Measurements from ENCODE around the gene MINAR2.
A peak's percentile ranks its signal among the peaks of the same experiment; 100 is the strongest.

Gene MINAR2, protein sequence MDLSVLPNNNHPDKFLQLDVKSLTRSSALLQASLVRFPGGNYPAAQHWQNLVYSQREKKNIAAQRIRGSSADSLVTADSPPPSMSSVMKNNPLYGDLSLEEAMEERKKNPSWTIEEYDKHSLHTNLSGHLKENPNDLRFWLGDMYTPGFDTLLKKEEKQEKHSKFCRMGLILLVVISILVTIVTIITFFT

GRCh38 chr5:129747572-129748407 is at the start of gene MINAR2:
TSS of gene MINAR2 (plus strand) at chr5:129748094. CDS start at chr5:129748191, 97 bp downstream.
- no peak for DNase-seq (ENCODE audit: low spot score)

DNA sequence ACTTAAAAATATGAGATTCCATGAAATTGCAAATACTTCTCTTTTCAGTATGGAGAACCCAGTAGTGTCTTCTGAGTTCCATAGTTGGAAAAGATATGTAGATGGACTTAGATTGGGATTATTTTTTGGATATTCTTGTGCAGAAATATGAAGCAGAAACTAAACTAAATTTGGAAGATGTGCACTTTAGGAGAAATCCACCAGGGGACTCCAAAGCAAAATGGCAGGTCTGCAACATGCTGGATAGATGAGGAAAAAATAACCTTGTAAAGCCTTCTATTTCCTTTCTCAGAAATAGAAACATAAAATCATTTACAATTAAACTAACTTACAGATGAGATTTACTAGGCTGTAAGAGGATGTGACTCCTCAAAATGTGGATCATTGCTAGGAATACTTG is 49.2 kb upstream of the MINAR2 start:
- DNase-seq (ENCODE audit: low spot score), result no peak

GRCh38 chr5:129716235-129716634 is 31.7 kb upstream of the MINAR2 start:
- no peak for DNase-seq (ENCODE audit: low spot score)

GRCh38 chr5:129716651-129717050 is 31.2 kb upstream of the MINAR2 start:
- DNase-seq (ENCODE audit: low spot score), result no peak

- no peak for DNase-seq (ENCODE audit: low spot score)
Measured at GRCh38 chr5:129717751-129718310, 30.1 kb upstream of the MINAR2 start.

DNA sequence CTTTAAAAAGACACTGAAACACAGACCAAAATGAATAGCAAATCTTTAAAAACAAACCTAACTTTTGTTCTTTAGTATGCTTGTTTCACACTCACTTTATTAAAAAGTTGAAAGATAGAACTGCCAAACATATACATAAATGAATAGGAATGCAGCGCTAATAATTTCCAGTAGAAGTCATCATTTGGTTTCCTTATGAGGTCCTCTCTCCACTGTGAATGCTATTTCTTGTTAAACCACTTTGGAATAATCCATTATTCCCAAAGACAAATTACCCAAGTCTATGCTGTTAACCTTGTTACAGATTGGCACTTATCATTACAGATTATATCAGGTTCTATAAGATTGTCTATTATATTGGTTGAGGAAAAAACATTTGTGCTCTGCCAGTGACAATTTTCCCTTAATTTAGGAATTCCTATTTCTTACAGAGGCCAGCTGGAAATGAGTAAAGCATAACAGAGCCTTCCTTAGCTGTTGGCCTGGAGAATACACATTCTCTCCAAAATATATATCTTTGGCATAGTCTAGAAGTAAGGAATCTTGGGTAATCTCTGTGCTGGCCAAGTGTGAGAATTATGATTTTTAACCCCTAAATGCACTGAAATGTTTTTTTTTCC is 29.3 kb upstream of the MINAR2 start:
- no peak for DNase-seq (ENCODE audit: low spot score)

- DNase-seq (ENCODE audit: low spot score), result no peak
Measured at GRCh38 chr5:129724222-129724621, 23.7 kb upstream of the MINAR2 start.

DNA sequence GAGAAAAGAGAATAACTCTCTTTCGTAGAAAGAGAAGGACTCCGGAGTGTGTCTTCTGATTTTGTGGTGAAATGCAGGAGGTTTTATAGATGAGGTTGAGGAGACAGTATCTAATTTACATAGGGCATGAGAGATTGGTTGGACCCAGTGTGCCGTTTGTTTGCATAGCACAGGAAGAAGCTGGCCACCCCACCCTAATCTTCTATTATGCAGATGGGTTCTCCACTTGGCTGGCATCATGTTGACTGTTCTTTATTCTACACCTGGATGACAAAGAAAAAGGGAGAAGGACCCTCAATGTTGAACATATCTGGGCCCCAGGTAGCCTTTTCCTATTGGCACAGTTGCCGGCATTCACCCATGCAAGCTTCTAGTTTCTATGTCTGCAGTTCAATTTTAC is 23.2 kb upstream of the MINAR2 start:
- DNase-seq (ENCODE audit: low spot score), result no peak

DNA sequence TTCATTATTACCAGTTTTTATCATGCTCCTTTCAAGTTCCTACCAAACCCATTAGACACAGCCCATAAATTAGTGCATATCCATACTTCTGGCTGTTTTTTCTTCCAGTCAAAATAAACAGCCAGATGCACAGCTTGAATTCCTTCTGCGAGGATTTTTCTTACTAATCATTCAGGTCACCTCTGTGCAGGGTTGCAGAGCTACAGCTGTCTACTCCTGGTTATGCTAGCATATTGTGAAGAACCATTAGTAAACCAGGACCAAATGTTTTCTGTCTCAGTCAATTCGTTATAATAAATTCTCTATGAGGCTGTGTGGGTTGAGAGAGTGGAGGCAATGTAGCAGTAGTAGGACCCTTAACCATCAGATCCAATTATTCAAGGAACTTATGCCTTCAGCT is 8.1 kb upstream of the MINAR2 start:
- DNase-seq (ENCODE audit: low spot score), result no peak

GRCh38 chr5:129743541-129744187 is 4.2 kb upstream of the MINAR2 start:
- DNase-seq (ENCODE audit: low spot score), result no peak

DNA sequence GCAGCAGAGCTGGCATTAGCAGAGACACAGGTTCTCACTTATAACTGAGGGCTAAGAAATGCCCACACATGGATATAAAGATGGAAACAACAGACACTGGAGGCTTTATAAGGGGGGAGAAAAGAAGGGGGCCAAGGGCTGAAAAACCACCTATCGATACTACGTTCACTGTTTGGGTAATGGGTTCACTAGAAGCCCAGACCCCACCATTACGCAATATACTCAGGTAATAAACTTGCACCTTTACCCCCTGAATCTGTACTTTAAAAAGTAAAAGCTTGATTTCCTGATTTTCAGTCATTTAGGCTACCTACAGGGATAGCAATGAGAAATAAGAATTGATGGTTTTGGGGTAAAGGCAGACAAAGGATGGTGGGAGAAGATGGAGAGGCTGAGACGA is 1.9 kb upstream of the MINAR2 start:
- DNase-seq (ENCODE audit: low spot score), result no peak

DNA sequence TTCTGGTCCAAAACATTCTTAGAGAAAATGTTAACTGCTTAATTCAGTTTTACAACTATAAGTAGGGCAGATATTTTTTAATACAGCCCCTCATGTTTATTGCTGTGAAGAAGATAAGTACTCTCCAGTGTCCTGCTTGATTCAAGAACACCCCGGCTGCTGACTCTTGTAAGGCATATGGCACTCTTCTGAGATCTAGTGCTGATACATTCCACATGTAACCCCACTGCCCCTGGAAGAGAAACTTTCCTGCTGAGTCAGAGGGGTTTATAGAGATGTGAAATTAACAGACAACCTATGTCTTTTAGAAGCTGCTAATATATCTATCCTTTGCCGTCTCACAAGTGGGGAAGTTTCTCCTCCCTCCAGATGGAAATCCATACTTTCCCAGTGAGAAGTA is 1.0 kb upstream of the MINAR2 start:
- DNase-seq (ENCODE audit: low spot score), result no peak

GRCh38 chr5:129748913-129749880 is 1.3 kb downstream of the MINAR2 start:
- DNase-seq (ENCODE audit: low spot score), result no peak

GRCh38 chr5:129760636-129761325 is 12.9 kb downstream of the MINAR2 start:
- DNase-seq (ENCODE audit: low spot score), result no peak

DNA sequence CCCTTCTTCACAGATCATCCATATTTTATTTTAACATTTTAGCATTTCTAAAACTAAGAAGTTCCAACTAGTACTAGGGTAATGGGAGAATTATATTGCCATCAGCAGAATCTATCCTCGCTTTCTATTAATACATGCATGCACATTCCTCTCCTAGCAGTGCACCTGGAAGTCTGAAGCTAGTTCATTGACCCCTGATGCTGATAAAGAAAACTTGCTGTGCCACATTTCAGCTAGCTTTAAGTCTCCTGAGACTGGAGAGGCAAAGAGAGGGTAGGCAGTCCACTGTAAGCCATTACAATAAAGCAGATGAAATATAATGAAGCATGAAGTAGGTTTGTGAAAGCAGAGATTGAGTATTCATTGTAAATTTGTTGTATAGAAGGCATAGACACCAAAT is 15.8 kb downstream of the MINAR2 start:
- DNase-seq (ENCODE audit: low spot score), result no peak

- no peak for DNase-seq (ENCODE audit: low spot score)
Measured at GRCh38 chr5:129766798-129767197, 18.9 kb downstream of the MINAR2 start.

DNA sequence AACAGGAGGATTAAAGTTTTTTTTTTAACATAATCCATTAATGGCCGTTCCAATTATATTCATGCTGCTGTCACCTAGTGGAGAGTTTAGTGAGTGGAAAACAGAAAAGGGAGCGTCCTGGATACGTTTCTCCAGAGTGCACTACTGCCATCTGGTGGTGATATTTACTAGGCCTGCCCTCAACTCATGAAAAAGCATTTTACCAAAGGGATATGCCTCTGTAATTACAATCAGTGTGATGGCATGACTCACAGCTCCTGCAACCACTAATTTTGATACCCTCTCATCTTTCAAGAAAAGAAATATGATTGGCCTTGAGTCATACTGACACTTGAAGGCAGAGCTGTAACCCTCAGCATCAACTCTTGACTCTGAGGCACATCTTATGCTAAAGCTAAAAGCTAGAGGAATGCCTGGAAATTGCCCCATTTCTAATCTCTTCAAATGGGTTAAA is 20.1 kb downstream of the MINAR2 start:
- DNase-seq (ENCODE audit: low spot score), result peak; percentile 76

DNA sequence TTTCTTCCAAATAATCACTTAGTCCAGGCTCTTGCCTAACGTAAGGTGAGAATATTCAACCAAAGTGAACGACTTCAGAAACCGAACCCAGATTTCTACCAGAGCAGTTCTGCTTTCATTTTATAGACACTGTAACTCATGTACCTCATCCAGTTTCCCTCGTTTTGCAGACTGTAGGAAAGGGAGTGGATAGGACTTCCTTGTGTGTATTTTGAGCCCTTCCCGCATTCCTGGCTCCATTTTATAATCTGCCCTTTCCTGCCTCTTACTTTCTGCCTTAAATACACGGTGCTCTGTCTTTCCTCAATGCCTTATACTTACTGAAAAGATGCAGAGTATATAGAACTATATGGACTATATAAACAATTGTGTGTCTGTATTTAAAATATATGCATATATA is 20.8 kb downstream of the MINAR2 start:
- DNase-seq (ENCODE audit: low spot score), result no peak

DNA sequence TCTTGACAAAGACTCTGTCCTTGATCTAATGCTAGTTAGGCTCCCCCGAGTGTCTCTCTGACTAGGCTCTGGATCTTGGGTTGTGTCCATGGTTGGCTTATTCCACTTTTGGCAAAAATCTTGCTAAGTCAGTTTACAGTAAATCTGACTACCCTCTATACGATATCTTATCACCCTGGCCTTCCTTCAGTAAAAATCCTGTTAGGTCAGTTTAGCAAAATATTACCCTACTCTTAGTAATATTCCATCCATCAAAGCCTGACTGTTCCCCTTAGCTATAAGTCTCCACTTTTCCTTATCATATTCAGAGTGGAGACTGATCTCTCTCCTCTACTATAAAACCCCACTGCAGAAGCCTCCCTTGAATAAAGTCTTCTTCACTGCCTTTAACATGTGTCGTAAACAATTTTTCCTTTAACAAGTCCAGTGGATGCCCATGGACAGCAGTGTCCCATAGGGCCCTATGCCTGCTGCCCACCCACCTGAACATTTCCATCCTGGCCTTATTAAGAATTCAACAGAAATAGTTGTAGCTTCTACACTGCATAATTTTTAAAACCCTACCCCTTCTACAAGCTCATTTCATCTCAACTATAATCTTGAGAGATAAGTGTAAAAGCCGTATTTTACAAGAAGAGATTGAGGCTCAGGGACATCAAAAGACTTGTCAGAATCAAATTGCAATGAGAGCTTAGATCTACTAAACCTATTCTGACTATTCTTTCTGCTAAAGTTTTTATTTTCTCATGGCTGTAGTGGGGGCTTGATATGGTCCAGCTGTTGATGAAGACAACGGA is 22.3 kb downstream of the MINAR2 start:
- no peak for DNase-seq (ENCODE audit: low spot score)
